HG03571 (cell line): Measurements from ENCODE around the gene FOXA3.
"Not testable (repeated sequence)": the region's sequence is repeated elsewhere in the genome, so short reads cannot be mapped to it uniquely, and the experiment has no call there.

Source experiments
- ATAC-seq: cut with Tn5 transposase; IDR thresholded peaks from one replicate; pipeline ENCODE4 v1.9.1; 2021; ENCODE audit not compliant: unreplicated experiment

The FOXA3 gene

GRCh38 chr19:45887200-45887710 is 23.1 kb downstream of the FOXA3 start:
- ATAC-seq, result no peak

GRCh38 chr19:45889210-45889885 is 25.2 kb downstream of the FOXA3 start:
- no peak for ATAC-seq

- ATAC-seq, result no peak
Observed at GRCh38 chr19:45890877-45891276, 26.8 kb downstream of the FOXA3 start.

GRCh38 chr19:45895519-45895972 is 31.4 kb downstream of the FOXA3 start:
- no peak for ATAC-seq

GRCh38 chr19:45895983-45896599 is 32.0 kb downstream of the FOXA3 start:
- ATAC-seq, result not testable (repeated sequence)

GRCh38 chr19:45897261-45897812 is 33.2 kb downstream of the FOXA3 start:
- no peak for ATAC-seq

GRCh38 chr19:45899253-45899652 is 35.1 kb downstream of the FOXA3 start:
- no peak for ATAC-seq

GRCh38 chr19:45899919-45900589 is 35.9 kb downstream of the FOXA3 start:
- no peak for ATAC-seq

- ATAC-seq, result no peak
Observed at GRCh38 chr19:45900738-45901431, 36.8 kb downstream of the FOXA3 start.

GRCh38 chr19:45901432-45901911 is 37.3 kb downstream of the FOXA3 start:
- ATAC-seq, result no peak

- no peak for ATAC-seq
Observed at GRCh38 chr19:45901912-45902650, 38.0 kb downstream of the FOXA3 start, which contains the start of gene MYPOP. TSS of gene MYPOP (minus strand) at chr19:45902613. CDS start at chr19:45901773, 840 bp downstream.

GRCh38 chr19:45902651-45903625 is 38.8 kb downstream of the FOXA3 start:
- ATAC-seq, result peak; percentile 82

GRCh38 chr19:45905011-45905410 is 40.9 kb downstream of the FOXA3 start:
- ATAC-seq, result no peak

GRCh38 chr19:45906221-45906620 is 42.1 kb downstream of the FOXA3 start:
- ATAC-seq, result no peak

GRCh38 chr19:45908956-45909355 is 44.8 kb downstream of the FOXA3 start:
- ATAC-seq, result no peak

GRCh38 chr19:45911291-45911690 is 47.2 kb downstream of the FOXA3 start:
- no peak for ATAC-seq

GRCh38 chr19:45913874-45914830 is 50.0 kb downstream of the FOXA3 start, which contains the start of gene NANOS2:
TSS of gene NANOS2 (minus strand) at chr19:45914778. CDS start at chr19:45914693, 85 bp downstream.
- ATAC-seq, result no peak
